ENCODE results near the gene ELOVL4.

ELOVL4 gene
- 6.0 to 6.7 (median 6.5) reads per million in 3 donors for total RNA-seq

DNA sequence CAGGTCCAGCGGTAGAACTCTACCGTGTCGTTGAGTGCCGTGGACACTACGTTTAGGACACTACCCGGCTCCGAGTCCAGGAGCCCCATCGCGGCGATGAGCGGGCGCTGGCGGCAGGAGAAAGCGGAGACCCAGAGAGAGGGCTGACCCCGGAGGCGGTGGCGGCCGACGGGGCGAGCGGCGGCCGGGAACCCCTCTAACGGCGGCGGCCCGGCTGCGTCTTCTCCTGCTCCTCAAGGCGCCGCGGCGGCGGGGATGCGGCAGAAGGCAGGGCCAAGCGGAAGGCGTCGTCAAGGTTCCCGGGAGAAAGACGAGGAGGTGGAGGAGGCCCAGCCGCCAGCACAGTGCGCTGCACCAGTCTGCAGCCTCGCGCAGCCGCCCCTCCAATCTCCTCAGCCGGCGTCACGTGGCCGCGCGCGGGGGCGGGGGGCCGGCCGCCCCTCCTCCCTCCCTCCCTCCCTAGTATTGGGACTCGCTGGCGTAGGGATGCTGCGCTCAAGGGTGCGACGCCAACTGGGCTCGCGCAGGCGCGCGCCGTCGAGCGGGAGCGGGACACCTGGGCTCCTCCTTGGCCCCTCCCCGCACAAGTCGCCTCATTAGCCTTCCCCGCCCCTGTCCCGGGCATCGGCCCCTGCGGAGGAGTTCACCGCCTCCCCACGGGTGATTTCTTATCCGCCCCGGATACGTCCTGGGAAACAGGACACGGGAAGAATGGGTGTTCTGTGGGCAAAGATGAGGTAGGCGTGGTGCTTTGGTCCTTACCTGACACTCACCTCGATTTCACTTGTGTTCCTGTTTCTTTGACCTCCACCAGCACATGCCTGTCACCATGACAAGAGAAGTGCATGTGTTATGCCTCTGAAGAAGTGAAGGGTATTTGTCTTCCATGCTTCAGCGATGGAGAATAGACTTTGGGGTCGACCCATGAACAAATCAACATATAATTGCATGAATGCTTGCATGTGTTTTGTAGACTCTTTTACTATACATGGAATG, at the start of gene ELOVL4:
Gene ELOVL4, minus strand, starts transcription at position 363 of the 996 bp plus-strand sequence. Its CDS starts 274 bp downstream, at position 89.
- Histone ChIP-seq H3K27me3 (replicated peaks; ENCODE audit: control insufficient read depth, insufficient read depth, low read length, poor library complexity, severe bottlenecking) (peaks cover 11% of the 10 kb centered on the region), H3K27ac (ENCODE audit: insufficient read depth, low read length, poor library complexity, severe bottlenecking) (peak within 1 kb of the TSS; percentile 39), H3K4me3 (ENCODE audit: insufficient read depth, low read depth, low read length, poor library complexity, severe bottlenecking) (peak within 1 kb of the TSS; percentile 81), H3K36me3 (ENCODE audit: control insufficient read depth, insufficient read depth, low read length) (no peaks in the 10 kb centered on the region), H3K4me1 (ENCODE audit: control insufficient read depth, insufficient read depth, low read length, poor library complexity, severe bottlenecking) (peaks cover 14% of the 10 kb centered on the region), H3K9me3 (ENCODE audit: control insufficient read depth, low read length) (no peaks in the 10 kb centered on the region)
- DNase-seq: peak; percentile 66 to 69 (median 66)

- no peak for DNase-seq
- no peak overlapping the region for H3K27ac ChIP-seq (ENCODE audit: insufficient read depth, low read length, poor library complexity, severe bottlenecking)
- no peaks in the 10 kb centered on the region for H3K9me3 ChIP-seq (ENCODE audit: control insufficient read depth, low read length)
- H3K27me3 ChIP-seq (replicated peaks; ENCODE audit: control insufficient read depth, insufficient read depth, low read length, poor library complexity, severe bottlenecking): no peaks in the 10 kb centered on the region
- no peaks in the 10 kb centered on the region for H3K36me3 ChIP-seq (ENCODE audit: control insufficient read depth, insufficient read depth, low read length)
- H3K4me1 ChIP-seq (ENCODE audit: control insufficient read depth, insufficient read depth, low read length, poor library complexity, severe bottlenecking): no peaks in the 10 kb centered on the region
- H3K4me3 ChIP-seq (ENCODE audit: insufficient read depth, low read depth, low read length, poor library complexity, severe bottlenecking): no peak overlapping the region
Measured at GRCh38 chr6:79993911-79994309, 46.6 kb upstream of the ELOVL4 start.

- H3K36me3 ChIP-seq (ENCODE audit: control insufficient read depth, insufficient read depth, low read length): no peaks in the 10 kb centered on the region
- H3K27ac ChIP-seq (ENCODE audit: insufficient read depth, low read length, poor library complexity, severe bottlenecking): no peak overlapping the region
- no peaks in the 10 kb centered on the region for H3K9me3 ChIP-seq (ENCODE audit: control insufficient read depth, low read length)
- DNase-seq: no peak
- no peak overlapping the region for H3K4me3 ChIP-seq (ENCODE audit: insufficient read depth, low read depth, low read length, poor library complexity, severe bottlenecking)
- no peaks in the 10 kb centered on the region for H3K4me1 ChIP-seq (ENCODE audit: control insufficient read depth, insufficient read depth, low read length, poor library complexity, severe bottlenecking)
- no peaks in the 10 kb centered on the region for H3K27me3 ChIP-seq (replicated peaks; ENCODE audit: control insufficient read depth, insufficient read depth, low read length, poor library complexity, severe bottlenecking)
Measured at GRCh38 chr6:79993012-79993910, 45.9 kb upstream of the ELOVL4 start.

GRCh38 chr6:79989641-79990040, 42.3 kb upstream of the ELOVL4 start:
- Histone ChIP-seq H3K4me1 (ENCODE audit: control insufficient read depth, insufficient read depth, low read length, poor library complexity, severe bottlenecking) (peaks cover 1% of the 10 kb centered on the region), H3K27ac (ENCODE audit: insufficient read depth, low read length, poor library complexity, severe bottlenecking) (no peak overlapping the region), H3K9me3 (ENCODE audit: control insufficient read depth, low read length) (no peaks in the 10 kb centered on the region), H3K36me3 (ENCODE audit: control insufficient read depth, insufficient read depth, low read length) (no peaks in the 10 kb centered on the region), H3K27me3 (replicated peaks; ENCODE audit: control insufficient read depth, insufficient read depth, low read length, poor library complexity, severe bottlenecking) (no peaks in the 10 kb centered on the region), H3K4me3 (ENCODE audit: insufficient read depth, low read depth, low read length, poor library complexity, severe bottlenecking) (no peak overlapping the region)
- no peak for DNase-seq

DNA sequence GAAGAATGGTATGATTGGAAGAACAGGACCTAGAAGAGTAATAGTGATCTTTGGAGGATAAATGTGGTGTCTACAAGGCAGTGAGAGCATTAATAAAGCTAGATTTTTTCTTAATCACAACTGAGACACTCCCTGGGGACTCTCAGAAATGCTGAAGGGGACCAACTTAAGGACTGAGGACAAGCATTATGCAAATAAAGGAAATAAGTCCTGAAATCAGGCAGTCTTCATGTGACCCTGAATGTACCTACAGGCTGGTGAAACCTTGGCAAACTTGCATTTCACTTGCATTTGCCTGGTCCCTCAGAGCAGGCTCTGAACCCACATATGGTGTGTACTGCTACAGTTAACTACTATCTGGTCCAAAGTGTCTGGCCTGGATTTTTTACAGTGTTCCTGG, 37.8 kb upstream of the ELOVL4 start:
- Histone ChIP-seq H3K4me1 (ENCODE audit: control insufficient read depth, insufficient read depth, low read length, poor library complexity, severe bottlenecking) (peaks cover 6% of the 10 kb centered on the region), H3K27ac (ENCODE audit: insufficient read depth, low read length, poor library complexity, severe bottlenecking) (no peak overlapping the region), H3K9me3 (ENCODE audit: control insufficient read depth, low read length) (no peaks in the 10 kb centered on the region), H3K4me3 (ENCODE audit: insufficient read depth, low read depth, low read length, poor library complexity, severe bottlenecking) (no peak overlapping the region), H3K36me3 (ENCODE audit: control insufficient read depth, insufficient read depth, low read length) (no peaks in the 10 kb centered on the region), H3K27me3 (replicated peaks; ENCODE audit: control insufficient read depth, insufficient read depth, low read length, poor library complexity, severe bottlenecking) (no peaks in the 10 kb centered on the region)
- DNase-seq: no peak

GRCh38 chr6:79984261-79984660, 36.9 kb upstream of the ELOVL4 start:
- peaks cover 6% of the 10 kb centered on the region for H3K4me1 ChIP-seq (ENCODE audit: control insufficient read depth, insufficient read depth, low read length, poor library complexity, severe bottlenecking)
- H3K27me3 ChIP-seq (replicated peaks; ENCODE audit: control insufficient read depth, insufficient read depth, low read length, poor library complexity, severe bottlenecking): no peaks in the 10 kb centered on the region
- no peak overlapping the region for H3K27ac ChIP-seq (ENCODE audit: insufficient read depth, low read length, poor library complexity, severe bottlenecking)
- H3K4me3 ChIP-seq (ENCODE audit: insufficient read depth, low read depth, low read length, poor library complexity, severe bottlenecking): no peak overlapping the region
- no peaks in the 10 kb centered on the region for H3K36me3 ChIP-seq (ENCODE audit: control insufficient read depth, insufficient read depth, low read length)
- no peaks in the 10 kb centered on the region for H3K9me3 ChIP-seq (ENCODE audit: control insufficient read depth, low read length)
- peak in 1 of 3 donors; percentile 3 for DNase-seq

DNA sequence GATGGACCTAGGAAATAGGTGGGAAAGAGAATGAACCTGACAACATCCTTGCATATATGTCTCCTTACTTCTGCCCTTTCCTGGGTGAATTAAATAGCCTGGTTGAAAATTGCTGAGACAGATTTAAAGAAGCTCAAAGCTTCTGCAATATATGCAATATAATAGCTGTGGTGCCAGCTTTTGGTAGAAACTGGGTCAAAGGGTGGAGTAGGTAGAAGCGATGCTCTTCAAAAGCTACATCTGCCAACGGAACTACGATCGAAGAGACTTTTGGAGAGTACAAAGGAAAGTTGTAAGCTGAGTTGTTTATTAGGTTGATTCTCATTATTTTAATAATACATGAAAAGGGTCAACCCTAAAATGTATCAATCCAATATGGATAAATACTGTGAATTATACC, 34.3 kb upstream of the ELOVL4 start:
- no peak for DNase-seq
- no peak overlapping the region for H3K27ac ChIP-seq (ENCODE audit: insufficient read depth, low read length, poor library complexity, severe bottlenecking)

DNA sequence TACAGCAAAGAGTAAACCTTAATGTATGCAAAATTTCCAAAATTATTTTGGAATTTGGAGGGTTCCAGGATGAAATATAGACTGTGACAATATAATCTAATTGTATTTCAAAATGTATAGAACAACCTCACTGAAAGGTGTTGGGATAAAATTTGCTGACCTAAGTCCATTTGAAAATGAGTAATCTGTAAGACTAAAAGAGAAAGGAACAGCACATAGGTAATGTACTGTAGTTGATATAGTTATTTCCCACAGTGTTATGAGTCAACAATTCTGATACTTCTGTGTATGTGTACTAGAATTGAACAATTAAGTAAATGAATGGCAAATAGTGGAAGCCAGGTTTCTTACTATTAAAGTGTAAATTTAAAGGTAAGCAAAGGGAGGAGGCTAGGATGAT, 23.8 kb upstream of the ELOVL4 start:
- H3K36me3 ChIP-seq (ENCODE audit: control insufficient read depth, insufficient read depth, low read length): no peaks in the 10 kb centered on the region
- H3K27ac ChIP-seq (ENCODE audit: insufficient read depth, low read length, poor library complexity, severe bottlenecking): no peak overlapping the region
- DNase-seq: no peak
- H3K4me3 ChIP-seq (ENCODE audit: insufficient read depth, low read depth, low read length, poor library complexity, severe bottlenecking): no peak overlapping the region
- no peaks in the 10 kb centered on the region for H3K9me3 ChIP-seq (ENCODE audit: control insufficient read depth, low read length)
- H3K27me3 ChIP-seq (replicated peaks; ENCODE audit: control insufficient read depth, insufficient read depth, low read length, poor library complexity, severe bottlenecking): no peaks in the 10 kb centered on the region
- H3K4me1 ChIP-seq (ENCODE audit: control insufficient read depth, insufficient read depth, low read length, poor library complexity, severe bottlenecking): no peaks in the 10 kb centered on the region

More for the DNA sequence above, 34.3 kb upstream of the ELOVL4 start:
- Histone ChIP-seq H3K9me3 (ENCODE audit: control insufficient read depth, low read length) (no peaks in the 10 kb centered on the region), H3K27me3 (replicated peaks; ENCODE audit: control insufficient read depth, insufficient read depth, low read length, poor library complexity, severe bottlenecking) (no peaks in the 10 kb centered on the region), H3K4me1 (ENCODE audit: control insufficient read depth, insufficient read depth, low read length, poor library complexity, severe bottlenecking) (peaks cover 6% of the 10 kb centered on the region), H3K4me3 (ENCODE audit: insufficient read depth, low read depth, low read length, poor library complexity, severe bottlenecking) (no peak overlapping the region), H3K36me3 (ENCODE audit: control insufficient read depth, insufficient read depth, low read length) (no peaks in the 10 kb centered on the region)

DNA sequence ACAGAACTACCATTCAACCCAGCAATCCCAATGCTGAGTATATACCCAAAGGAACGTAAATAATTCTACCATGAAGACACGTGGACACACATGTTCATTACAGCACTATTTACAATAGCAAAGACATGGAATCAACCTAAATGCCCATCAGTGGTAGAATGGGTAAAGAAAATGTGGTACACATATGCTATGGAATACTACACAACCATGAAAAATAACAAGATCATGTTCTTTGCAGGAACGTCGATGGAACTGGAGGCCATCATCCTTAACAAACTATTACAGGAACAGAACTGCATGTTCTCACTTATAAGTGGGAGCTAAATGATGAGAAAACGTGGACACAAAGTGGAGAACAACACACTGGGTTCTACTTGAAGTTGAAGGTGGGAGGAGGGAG, 22.4 kb upstream of the ELOVL4 start:
- H3K4me1 ChIP-seq (ENCODE audit: control insufficient read depth, insufficient read depth, low read length, poor library complexity, severe bottlenecking): peaks cover 5% of the 10 kb centered on the region
- H3K36me3 ChIP-seq (ENCODE audit: control insufficient read depth, insufficient read depth, low read length): no peaks in the 10 kb centered on the region
- H3K27me3 ChIP-seq (replicated peaks; ENCODE audit: control insufficient read depth, insufficient read depth, low read length, poor library complexity, severe bottlenecking): no peaks in the 10 kb centered on the region
- H3K4me3 ChIP-seq (ENCODE audit: insufficient read depth, low read depth, low read length, poor library complexity, severe bottlenecking): no peak overlapping the region
- no peak overlapping the region for H3K27ac ChIP-seq (ENCODE audit: insufficient read depth, low read length, poor library complexity, severe bottlenecking)
- no peak for DNase-seq
- H3K9me3 ChIP-seq (ENCODE audit: control insufficient read depth, low read length): no peaks in the 10 kb centered on the region
